Effector CD4-positive, alpha-beta T cell (primary cell): Measurements from ENCODE around the gene BRCA1.
"Not testable (repeated sequence)": the region's sequence is repeated elsewhere in the genome, so short reads cannot be mapped to it uniquely, and the experiment has no call there.

Experiments
- DNase-seq: peaks from one replicate; pipeline ENCODE4 v3.0.0-alpha.2; 2020
- total RNA-seq: gene quantifications from one replicate; lab custom pipeline; 2026; lab: John Stamatoyannopoulos, UW

BRCA1 gene
- total RNA-seq = 3.0 reads per million, percentile 10 among the genes with 10 or more reads in this experiment

DNA sequence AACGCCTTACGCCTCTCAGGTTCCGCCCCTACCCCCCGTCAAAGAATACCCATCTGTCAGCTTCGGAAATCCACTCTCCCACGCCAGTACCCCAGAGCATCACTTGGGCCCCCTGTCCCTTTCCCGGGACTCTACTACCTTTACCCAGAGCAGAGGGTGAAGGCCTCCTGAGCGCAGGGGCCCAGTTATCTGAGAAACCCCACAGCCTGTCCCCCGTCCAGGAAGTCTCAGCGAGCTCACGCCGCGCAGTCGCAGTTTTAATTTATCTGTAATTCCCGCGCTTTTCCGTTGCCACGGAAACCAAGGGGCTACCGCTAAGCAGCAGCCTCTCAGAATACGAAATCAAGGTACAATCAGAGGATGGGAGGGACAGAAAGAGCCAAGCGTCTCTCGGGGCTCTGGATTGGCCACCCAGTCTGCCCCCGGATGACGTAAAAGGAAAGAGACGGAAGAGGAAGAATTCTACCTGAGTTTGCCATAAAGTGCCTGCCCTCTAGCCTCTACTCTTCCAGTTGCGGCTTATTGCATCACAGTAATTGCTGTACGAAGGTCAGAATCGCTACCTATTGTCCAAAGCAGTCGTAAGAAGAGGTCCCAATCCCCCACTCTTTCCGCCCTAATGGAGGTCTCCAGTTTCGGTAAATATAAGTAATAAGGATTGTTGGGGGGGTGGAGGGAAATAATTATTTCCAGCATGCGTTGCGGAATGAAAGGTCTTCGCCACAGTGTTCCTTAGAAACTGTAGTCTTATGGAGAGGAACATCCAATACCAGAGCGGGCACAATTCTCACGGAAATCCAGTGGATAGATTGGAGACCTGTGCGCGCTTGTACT lies at the start of gene BRCA1:
Gene BRCA1, minus strand, starts transcription at position 232 of the 834 bp plus-strand sequence. CDS start 1,268 bp downstream, outside the sequence.
- peak; percentile 95 for DNase-seq

DNA sequence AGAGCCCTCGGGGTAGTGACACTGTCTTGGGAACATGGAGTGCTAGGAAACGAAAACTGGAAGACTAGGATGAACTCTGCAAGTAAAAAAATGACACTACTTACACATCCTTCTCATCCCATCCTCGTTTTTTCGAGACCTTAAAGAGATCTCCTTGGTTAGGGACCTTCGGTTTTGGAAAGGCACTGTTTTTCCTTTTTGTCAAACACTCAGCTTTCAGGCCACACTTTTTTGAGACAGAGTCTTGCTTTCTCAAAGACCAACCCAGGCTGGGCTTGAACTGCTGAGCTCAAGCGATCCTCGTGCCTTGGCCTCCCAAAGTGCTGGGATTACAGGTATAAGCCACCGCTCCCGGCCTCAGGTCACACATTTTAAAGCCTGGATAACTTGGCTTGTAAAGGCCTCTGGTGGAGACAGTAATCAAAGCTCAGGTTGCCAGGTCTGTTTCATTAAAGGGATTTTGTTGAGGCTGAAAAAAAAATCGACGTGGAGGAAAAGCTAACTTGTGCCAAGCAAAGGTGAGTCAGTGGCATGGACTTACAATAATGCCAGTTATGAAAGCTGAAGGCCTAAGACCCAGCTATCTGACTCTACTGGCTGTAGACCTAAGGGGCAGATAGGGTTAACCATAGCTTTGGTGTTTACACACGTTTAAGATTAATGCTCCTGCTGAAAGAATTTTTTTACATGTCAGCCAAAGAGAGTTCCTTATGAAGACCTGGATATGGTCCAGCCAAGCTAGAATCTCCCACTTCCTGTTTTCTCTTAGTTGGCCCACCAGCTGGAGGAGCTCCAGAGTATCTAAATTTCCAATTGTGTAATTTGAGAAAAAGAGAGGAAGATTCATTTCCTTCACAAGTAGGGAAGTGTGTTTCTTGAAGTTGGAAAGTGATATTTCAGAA lies 46.7 kb upstream of the BRCA1 start:
- no peak for DNase-seq

DNA sequence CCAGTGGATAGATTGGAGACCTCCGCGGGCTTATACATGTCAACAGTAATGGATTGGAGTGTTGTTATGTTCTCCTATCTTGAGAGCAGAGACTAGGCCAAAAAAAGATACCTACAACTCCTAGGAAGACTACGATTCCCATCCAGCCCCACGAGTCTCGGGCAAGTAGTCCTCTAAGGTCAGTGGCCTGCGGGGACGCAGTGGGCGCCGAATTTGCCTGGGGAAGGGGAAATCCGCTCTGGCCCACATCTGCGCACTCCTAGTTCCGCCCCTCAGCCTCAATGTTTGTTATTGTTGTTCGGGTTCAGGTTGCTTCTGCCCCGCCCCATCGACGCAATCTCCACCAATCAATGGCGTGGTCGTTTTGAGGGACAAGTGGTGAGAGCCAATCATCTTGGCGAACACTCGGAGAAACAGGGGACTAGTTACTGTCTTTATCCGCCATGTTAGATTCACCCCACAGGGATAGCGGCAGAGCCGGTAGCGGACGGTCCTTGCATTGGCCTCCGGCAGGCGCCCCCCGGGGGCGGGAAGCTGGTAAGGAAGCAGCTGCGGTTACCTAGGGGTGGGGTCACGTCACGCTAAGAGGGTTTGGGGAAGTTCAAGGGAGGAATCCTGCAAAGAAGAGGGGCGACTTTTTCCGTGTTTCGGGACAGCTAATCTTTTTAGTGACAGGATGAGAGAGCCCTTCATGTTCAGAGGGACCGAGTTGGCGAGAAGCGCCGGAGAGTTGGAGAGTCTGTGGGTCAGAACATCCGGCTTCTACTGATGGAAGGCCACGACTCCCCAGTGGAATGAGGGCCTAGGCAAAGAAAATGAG lies 45.8 kb upstream of the BRCA1 start, which contains the start of gene NBR1:
Gene NBR1, plus strand, starts transcription at position 449 of the 820 bp plus-strand sequence. CDS start 4,586 bp downstream, outside the sequence.
- peak; percentile 93 for DNase-seq

DNA sequence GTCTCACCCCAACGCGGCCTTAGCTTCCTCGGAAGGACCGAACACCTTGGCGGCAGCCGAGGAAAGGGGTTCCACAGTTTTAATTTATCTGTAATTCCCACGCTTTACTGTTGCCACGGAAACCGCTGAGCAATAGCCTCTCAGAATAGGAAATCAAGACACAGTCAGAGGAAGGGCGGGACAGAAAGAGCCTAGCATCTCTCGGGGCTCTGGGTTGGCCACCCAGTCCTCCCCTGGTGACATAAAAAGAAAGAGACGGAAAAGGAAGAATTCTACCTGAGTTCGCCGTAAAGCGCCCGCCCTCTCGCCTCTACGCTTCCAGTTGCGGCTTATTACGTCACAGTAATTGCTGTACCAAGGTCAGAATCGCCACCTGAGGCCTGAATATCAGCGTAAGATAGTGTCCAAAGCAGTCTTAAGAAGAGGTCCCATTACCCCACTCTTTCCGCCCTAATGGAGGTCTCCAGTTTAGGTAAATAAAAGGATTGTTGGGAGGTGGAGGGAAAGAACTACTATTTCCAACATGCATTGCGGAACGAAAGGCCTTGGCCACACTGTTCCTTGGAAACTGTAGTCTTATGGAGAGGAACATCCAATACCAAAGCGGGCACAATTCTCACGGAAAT lies 45.1 kb upstream of the BRCA1 start:
- DNase-seq = peak; percentile 82

DNA sequence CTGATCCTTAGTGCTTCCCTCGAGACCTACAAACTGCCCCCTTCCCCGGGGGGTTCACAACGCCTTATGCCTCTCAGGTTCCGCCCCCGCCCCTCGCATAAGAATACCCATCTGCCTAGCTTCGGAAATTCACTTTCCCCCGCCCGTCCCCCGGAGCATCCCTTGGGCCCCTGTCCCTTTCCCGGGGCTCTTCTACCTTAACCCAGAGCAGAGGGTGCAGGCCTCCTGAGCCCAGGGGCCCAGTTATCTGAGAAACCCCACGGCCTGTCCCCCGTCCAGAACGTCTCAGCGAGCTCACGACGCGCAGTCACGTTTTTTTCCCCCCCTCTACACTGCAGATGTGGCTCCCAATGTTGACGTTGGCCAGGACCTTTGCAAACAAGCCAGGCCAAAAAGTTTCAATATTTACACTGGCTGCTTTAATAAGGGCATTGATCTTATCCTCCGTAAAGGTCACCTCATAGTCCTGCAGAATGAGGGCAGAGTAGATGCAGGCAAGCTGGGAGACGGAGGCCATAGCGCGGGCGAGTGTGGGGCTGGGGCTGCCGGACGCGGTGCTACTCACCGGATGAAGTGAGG lies 44.5 kb upstream of the BRCA1 start:
- peak; percentile 7 for DNase-seq

DNA sequence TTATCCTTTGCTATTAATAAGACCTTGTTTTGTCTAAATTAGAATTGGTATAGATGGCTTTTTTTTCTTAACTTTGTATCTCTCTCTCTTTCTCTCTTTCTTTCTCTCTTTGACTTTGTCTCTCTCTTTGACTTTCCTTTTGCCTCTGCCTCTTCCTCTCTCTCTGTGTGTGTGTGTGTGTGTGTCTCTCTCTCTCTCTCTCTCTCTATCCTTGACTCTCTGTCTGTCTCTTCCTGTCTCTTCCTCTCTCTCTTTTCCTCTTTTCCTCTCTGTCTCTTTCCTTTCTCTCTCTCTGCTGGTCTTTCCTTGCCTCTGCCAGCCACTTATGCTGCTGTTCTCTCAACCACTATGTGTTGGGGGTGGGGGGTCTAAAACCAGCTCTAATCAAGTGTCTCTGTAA lies 40.8 kb upstream of the BRCA1 start:
- not testable (repeated sequence) for DNase-seq

DNA sequence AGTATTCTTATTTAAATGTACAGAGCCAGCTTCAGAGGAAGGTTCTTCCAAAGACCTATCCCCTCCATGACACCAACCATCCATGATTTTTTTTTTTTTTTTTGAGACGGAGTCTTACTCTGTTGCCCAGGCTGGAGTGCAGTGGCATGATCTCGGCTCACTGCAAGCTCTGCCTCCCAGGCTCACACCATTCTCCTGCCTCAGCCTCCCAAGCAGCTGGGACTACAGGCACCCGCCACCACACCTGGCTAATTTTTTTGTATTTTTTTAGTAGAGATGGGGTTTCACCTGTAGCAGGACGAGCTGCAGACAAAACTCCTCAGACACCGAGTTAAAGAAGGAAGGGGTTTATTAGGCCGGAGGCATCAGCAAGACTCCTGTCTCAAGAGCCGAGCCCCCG lies 34.8 kb upstream of the BRCA1 start:
- DNase-seq = not testable (repeated sequence)

DNA sequence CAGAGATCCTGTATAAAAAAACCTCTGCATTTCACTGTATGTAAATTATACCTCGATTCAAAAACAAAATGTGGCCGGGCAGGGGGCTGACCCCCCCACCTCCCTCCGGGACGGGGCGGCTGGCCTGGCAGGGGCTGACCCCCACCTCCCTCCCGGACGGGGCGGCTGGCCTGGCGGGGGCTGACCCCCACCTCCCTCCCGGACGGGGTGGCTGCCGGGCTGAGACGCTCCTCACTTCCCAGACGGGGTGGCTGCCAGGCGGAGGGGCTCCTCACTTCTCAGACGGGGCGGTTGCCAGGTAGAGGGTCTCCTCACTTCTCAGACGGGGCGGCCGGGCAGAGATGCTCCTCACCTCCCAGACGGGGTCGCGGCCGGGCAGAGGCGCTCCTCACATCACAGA lies 34.1 kb upstream of the BRCA1 start:
- DNase-seq = not testable (repeated sequence)

DNA sequence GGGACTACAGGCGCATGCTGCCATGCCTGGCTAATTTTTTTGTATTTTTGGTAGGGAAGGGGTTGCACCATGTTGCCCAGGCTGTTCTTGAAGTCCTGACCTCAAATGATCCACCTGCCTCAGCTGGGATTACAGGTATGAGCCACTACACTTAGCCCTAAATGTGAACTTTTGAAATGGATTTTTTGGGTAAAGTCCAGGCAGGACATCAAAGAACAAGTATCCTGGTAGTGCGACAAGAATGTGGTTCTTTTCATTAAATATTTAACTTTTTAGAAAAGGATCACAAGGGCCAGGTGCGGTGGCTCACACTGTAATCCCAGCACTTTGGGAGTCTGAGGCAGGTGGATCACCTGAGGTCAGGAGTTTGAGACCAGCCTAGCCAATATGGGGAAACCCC lies 30.5 kb upstream of the BRCA1 start:
- DNase-seq = no peak

DNA sequence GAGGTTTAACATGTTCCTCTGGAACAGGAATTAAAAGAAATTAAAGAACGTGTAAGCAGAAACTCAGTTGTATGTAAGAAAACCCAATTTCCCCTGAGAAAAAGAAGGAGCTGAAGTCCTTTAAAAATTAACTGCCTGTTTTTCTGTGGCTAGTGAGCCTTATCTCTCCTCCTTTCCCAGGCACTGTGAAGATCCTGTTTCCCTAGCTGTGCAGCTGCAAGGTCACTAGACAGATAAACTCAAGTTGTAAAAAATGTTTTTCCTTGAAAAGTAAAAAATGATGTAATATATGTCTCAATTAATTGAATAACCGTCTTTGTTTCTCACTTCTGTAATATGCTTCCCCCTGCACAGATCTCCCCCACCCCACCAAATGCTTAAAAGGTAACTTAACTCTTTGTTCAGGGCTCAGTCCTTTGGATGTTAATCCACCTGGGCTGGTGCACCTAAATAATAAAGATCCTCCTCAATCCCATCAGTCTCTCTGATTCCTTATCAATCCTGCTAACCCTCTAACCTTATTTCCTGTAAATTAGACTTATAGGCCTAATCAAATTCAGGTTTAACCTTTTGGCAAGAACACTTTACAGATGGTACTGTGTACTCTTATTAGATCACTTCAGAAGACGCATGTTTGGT lies 28.2 kb upstream of the BRCA1 start:
- not testable (repeated sequence) for DNase-seq

DNA sequence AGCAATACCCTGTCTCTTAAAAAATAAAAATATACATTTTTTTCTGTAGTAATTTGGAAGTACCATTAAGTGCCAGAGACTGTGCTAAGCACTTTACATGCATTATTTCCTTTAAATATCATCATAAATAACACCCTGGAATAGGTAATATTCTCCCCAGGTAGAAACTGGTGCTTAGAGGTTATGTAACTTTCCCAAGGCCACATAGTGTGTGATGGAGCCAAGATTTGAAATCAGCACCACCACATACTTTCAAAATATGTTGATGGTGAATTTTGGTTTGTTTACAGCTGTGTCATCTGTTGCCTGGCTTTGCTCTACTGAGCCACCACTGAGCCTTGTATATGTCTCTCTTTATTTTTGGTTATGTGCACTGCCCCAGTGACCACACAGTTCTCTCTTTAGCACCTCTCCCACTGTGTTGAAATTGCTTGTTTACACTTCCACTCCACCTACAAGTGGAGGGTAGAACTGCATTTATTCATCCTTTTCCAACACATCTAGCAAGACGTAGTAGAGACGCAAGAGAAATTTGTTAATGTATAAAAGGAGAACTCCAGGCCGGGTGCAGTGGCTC lies 26.8 kb upstream of the BRCA1 start:
- DNase-seq = no peak

DNA sequence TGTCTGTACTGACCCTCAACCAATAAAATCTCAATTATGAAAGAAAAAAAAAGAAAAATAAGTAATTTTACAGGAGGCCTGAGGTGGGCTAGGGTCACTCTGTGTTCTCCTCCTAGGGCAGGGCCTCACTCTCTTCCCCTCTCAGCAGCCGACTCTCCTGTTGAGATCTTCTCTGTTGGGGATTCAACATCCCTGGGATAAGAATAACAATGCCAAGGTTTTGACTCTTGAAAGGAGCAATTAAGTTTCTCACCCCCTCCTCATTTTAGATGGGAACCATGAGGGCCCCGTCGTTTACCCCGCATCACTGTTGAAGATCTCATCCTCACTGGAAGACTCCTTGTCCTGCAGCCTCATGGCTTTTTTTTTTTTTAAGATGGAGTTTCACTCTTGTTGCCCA lies 21.5 kb upstream of the BRCA1 start:
- DNase-seq = no peak

DNA sequence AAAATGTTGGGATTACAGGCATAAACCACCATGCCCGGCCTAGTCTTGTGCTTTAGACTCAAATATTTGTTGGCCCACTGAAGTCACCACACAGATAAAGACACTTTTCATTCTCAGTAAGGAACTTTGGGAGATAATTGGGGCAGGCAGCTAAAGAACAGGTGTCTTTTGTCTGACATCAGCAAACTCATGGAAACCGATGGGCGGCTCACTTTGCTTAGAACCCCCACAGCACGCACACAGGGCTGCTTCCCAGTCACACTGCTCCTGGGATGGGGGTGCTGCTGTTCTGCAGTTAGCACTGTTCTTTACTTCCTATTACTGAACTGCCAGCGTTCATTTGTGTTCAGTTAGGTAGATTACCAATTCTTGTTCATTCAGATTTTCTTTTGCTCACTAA lies 18.0 kb upstream of the BRCA1 start:
- DNase-seq = no peak

DNA sequence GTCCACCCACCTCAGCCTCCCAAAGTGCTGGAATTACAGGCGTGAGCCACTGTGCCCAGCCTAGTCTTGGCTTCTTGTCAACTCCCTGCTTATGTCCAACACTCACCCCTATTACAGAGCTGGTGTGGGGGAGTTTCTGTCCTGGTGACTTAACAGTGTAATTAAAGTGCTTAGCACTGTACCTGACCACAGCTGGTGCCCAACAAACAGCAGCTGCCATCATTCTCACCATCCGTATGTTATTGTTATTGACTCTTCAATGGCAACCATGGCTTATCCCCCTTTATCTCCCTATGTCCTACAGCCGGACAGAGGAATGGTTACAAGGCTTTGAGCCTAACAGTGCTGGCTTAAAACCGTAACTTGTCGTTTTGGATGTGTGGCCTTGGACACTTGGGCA lies 17.0 kb upstream of the BRCA1 start:
- DNase-seq = no peak

DNA sequence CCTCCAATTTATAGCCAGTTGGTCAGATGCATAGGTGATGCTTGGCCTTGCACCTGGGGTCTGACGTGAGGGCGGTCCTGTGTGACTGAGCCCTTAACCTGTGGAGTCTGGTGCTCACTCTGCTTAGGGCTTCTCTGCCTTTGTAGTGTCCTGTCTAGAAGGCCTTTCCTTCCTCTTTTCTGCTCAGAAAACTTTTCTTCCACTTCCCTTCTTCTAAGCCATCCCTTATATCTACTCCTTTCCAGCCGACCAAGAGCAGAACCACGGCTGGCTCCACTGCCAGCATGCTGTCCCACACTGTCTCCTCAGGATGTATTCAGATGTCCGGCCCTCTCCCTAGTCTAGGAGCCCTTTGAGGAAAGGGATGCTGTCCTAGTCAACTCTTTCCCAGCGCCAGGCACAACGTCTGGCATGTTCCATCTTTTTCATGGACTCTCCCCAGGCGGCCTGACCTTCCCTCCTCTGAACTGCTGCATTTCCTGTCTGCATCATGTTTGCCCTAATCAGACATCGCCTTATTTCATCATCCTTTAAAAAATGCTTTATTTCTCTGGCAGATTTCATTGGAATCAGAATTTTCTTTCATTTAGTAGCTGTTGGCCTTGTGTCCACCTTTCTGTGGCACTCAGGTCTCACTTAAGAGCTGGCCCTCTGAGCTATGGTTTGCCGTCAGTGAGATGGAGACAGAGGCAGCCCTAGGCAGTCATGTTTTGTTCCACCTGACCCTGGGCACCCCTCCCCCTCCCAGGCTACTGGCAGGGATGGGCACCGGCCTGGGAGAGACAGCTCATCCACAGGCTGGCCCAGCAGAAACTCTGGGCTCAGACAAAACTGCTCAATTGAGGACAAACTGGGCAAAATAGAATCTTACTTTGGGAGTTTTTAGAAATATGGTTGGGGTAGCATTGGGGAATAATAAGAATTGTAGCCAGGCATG lies 15.5 kb upstream of the BRCA1 start:
- DNase-seq = no peak

DNA sequence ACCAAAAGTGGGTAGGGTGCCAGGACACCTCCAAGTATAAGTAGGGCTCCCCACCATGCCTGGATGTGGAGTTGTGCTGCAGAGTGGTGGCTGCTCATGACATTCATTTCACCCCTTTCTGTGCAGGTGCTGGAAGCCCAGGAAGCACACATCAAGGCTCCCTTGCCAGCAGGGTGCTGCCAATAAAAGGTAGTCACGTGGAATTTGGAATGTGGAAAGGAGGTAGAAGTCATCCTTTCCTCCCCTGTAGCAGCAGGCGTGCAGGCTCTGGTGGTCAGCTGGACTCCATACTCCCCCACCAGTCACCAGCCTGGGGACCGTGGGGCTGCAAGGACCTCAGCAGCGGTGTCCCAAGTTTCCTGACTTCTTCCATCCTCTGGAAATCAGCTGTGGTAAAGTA lies 13.4 kb upstream of the BRCA1 start:
- not testable (repeated sequence) for DNase-seq

DNA sequence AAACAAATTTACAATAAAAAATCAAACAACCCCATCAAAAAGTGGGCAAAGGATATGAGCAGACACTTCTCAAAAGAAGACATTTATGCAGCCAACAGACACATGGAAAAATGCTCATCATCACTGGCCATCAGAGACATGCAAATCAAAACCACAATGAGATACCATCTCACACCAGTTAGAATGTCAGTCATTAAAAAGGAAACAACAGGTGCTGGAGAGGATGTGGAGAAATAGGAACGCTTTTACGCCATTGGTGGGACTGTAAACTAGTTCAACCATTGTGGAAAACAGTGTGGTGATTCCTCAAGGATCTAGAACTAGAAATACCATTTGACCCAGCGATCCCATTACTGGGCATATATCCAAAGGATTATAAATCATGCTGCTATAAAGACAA lies 11.4 kb upstream of the BRCA1 start:
- not testable (repeated sequence) for DNase-seq

DNA sequence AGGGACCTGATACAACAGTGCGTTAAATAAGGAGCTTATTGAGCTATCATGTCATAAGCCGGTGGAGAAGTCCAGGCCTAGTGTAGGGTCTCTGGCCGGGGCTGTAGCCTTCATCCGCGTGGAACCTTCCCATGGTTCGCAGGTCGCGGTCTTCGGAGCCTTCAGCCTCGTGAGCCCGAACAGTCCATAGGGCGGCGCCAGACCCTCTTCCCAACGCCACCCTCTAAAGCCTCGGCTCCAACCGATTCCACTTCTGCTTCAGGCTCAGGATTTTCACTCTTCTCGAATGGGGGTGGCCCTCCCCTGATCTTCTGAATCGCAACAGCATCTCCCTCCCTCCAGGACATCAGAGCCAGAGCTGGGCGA lies 10.3 kb upstream of the BRCA1 start:
- DNase-seq = no peak

DNA sequence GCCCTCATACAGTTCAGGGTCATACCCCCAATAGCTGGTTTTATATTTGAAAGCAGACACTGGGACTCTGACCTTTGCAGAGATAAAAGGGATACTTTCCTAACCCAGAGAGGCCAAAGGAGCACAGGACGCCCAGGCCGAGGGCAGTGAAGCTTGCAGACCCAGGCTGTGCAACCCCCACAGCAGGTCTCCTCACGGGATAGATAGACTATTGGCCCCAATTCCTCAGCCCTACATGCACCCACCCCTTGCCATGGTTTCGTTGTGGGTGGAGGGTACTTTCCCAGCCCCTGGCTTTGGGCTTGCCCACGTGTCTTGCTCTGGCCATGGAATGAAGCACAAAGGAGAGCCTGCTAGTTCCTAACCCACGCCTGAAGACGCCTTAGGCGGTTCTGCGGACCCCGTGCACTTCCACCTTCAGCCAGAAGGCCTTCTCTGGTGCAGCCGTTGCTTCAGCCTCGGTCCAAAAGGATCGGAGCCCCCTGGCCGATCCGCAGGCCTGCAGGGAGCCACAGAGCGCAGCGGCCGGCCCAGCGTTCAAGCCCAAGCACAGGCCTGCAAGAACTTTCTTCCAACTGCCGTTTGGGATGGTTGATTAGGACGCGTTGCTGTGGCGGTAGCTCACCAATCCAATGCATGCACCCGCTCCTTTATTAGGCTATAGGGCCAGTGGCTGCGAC lies 9.8 kb upstream of the BRCA1 start:
- no peak for DNase-seq
